ENCODE results near the gene CELF2.

The CELF2 gene

DNA sequence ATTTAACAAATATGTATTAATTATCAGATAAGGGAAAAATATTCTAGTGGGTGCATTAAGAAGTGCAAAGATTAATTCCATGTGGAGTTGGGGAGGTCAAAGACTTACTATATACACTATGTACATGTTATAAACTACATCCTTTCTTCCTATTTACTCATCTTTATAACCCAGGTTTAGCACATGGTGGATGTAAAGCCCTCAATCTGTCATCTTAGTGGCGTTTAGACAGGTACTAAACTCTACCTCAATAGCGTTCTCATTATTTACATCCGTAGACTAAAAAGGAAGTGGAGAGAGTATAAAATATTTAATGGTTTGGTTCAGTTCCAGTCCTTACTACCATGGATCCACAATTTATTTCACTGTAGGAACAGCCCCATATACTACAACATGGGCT is 14.8 kb upstream of the CELF2 start:
- DNase-seq (ENCODE audit: extremely low spot score): no peak
- ChIA-PET CTCF (no interaction called here), POLR2A (no interaction called here)
- TF ChIP-seq, protein P1, sequence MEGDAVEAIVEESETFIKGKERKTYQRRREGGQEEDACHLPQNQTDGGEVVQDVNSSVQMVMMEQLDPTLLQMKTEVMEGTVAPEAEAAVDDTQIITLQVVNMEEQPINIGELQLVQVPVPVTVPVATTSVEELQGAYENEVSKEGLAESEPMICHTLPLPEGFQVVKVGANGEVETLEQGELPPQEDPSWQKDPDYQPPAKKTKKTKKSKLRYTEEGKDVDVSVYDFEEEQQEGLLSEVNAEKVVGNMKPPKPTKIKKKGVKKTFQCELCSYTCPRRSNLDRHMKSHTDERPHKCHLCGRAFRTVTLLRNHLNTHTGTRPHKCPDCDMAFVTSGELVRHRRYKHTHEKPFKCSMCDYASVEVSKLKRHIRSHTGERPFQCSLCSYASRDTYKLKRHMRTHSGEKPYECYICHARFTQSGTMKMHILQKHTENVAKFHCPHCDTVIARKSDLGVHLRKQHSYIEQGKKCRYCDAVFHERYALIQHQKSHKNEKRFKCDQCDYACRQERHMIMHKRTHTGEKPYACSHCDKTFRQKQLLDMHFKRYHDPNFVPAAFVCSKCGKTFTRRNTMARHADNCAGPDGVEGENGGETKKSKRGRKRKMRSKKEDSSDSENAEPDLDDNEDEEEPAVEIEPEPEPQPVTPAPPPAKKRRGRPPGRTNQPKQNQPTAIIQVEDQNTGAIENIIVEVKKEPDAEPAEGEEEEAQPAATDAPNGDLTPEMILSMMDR (IDR thresholded peaks at IDR 0.05; ENCODE audit: control extremely low read depth, extremely low read depth, low read depth, missing control alignments): no peak

DNA sequence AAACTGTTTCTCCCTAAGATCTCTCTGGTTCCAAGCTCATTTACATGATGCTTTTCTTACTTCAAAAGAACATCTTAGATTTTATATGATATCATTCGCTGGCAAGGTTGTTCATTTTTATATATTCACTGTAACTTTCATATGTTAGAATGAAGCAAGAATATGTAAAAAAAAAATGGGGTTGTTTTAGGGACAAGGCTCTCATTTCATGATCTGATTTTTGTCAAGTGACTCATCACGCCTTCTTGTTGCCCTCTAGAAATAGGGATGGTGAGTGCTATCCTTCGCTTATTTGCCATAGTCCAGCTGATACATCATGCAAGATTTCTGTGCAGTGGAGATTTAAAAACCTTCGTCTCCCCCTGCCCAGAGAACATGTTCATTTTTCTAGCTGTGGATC is 14.0 kb upstream of the CELF2 start:
- ChIA-PET POLR2A (no interaction called here), CTCF (no interaction called here)
- DNase-seq (ENCODE audit: extremely low spot score): no peak
- TF ChIP-seq, protein P1 (IDR thresholded peaks at IDR 0.05; ENCODE audit: control extremely low read depth, extremely low read depth, low read depth, missing control alignments): no peak

DNA sequence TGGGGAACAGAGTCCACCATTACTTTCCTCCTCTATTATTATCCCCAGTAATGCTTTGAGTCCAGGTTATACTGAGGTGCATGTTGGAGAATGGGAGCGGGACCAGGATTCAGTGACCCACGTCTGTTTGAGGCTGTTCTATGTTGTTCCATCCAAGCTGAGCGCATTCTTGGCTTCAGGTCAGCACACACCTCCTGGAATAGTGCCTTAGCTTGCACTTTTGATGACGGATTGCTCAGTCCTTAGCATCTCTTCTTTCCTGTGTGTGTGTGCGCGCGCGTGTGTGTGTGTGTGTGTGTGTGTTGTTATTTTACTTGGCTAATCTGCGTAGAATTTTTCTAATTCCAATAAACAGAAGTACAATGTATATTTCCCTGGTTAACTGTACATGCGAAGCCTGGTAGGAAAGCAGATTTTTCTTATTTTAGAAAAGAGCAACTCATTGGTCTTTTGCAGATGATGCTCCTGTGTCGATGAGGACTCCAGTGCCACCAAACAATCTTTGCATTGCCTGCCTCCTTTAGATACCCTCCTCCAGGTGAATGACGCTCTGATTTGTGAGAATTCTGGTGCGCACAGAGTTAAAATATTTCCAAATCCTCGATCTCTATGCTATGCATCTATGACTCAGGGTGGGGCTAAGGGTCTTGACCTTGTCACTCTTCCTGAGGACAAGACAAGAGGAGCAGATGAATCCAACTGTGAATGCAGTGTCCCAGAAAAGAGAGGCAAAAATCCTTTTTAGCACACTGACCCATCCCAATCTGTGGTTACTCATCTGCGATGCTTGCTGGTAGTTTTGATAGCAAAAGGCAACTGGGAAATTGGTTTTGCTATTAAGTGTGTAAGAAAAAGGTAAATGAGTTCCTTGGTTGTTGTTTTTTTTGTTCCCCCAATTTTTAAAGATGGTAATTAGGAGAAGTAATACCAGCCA is 13.3 kb upstream of the CELF2 start:
- TF ChIP-seq, protein P1 (IDR thresholded peaks at IDR 0.05; ENCODE audit: control extremely low read depth, extremely low read depth, low read depth, missing control alignments): no peak
- POLR2A ChIA-PET: no interaction called here
- CTCF ChIA-PET: no interaction called here
- no peak for DNase-seq (ENCODE audit: extremely low spot score)

DNA sequence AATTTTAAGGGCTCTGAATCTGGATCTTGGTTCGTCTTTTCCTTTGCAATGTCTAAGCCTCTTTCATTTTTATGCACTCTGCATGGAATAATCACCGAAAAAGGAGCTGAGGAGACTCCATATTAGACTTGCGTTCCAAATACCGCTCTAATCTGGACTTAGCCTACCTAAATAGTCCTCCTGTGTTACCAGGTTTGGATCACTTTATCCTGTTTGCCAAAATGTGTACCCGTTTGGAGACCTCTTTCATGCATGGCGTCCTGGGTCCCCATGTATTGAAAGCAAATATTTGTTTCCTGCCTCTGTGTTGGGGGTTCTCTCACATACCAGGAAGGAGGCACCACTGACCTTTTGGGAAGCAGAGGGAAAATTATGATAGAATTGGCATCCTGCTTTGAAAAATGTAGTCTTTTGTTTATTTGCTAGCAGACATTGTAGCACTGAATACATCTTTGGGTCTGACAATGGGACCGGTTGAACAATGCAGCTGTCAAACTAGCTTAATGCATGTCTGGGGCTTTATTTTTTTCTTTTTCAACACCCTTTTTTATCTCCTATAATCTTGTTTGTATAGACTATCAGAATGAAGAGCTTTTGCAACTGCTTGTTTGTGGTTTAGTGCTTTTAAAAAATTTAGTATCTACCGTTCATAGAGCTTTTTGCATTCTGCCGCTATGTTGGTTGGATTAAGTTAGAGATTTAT is 11.8 kb upstream of the CELF2 start:
- ChIA-PET POLR2A (no interaction called here), CTCF (interaction anchor here (0.6 kb wide), 1 partner anchor 10 kb away, joined by 3 read pairs; no protein-coding TSS in a partner anchor)
- TF ChIP-seq, protein P1 (IDR thresholded peaks at IDR 0.05; ENCODE audit: control extremely low read depth, extremely low read depth, low read depth, missing control alignments): no peak
- DNase-seq (ENCODE audit: extremely low spot score): no peak

DNA sequence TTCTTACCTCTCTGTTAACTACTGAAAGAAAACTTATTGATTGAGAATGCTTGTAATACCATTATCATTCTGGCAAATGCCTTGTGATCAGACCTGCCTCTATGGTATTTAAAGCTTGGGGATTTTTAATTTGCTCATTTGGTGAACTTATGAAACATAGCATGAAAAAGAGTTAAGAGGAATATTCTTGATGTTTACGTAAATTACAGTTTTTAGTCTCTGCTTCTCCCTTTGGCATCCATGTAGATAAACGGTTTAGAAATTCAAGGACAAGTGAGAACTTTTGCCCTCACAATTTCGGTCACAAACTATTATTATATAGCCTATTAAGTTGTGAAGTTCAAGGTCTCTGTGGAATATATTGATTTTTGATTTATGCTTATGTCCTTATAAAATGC is 11.2 kb upstream of the CELF2 start:
- POLR2A ChIA-PET: no interaction called here
- DNase-seq (ENCODE audit: extremely low spot score): no peak
- TF ChIP-seq, protein P1 (IDR thresholded peaks at IDR 0.05; ENCODE audit: control extremely low read depth, extremely low read depth, low read depth, missing control alignments): no peak
- CTCF ChIA-PET: no interaction called here

DNA sequence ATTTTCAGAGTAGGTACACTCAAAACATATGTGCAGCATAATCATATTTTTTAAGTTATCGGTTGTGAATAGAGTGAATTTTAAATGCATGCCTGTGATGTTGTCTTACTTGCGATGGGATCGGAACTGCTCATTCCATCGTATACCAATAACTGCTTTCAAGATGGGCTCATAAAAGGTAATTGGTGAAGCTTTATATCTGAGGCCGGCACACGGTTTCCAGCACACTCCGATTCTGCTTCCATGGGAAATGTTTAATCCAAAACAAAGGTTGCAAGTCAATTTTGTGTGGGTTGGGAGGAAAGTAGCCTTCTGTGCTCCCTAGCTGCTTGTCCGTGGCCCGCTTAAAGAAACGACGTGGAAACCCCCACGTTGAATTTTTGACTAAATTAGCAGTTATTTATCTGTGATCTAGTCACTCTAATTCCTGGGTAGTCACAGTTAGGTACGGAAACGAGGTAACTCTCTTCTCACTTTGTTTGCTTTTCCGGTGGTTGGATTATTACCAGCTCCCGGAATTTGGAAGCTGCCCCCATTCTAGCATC is 10.1 kb upstream of the CELF2 start:
- CTCF ChIA-PET: no interaction called here
- POLR2A ChIA-PET: no interaction called here
- TF ChIP-seq, protein P1 (IDR thresholded peaks at IDR 0.05; ENCODE audit: control extremely low read depth, extremely low read depth, low read depth, missing control alignments): no peak
- DNase-seq (ENCODE audit: extremely low spot score): no peak

Data from GM10248 (cell line).